Measurements from ENCODE around the gene RAF1.

The RAF1 gene

DNA sequence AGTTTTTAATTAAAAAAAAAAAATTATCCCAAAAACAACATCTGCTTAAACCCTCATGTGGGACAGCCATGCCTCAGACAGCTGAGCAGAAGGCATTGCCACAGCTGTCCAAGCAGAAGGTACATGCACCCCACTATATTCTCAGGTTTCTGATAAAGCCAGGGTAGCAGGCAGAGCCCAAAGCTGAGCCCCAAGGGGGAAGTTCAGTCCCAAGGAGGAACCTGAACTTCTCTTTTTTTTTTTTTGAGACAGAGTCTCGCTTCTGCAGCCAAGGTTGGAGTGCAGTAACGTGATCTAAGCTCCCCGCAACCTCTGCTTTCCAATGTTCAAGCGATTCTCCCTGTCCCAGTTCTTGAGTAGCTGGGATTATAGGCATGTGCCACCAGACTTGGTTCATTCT lies 73.8 kb downstream of the RAF1 start:
- DNase-seq, result no peak

DNA sequence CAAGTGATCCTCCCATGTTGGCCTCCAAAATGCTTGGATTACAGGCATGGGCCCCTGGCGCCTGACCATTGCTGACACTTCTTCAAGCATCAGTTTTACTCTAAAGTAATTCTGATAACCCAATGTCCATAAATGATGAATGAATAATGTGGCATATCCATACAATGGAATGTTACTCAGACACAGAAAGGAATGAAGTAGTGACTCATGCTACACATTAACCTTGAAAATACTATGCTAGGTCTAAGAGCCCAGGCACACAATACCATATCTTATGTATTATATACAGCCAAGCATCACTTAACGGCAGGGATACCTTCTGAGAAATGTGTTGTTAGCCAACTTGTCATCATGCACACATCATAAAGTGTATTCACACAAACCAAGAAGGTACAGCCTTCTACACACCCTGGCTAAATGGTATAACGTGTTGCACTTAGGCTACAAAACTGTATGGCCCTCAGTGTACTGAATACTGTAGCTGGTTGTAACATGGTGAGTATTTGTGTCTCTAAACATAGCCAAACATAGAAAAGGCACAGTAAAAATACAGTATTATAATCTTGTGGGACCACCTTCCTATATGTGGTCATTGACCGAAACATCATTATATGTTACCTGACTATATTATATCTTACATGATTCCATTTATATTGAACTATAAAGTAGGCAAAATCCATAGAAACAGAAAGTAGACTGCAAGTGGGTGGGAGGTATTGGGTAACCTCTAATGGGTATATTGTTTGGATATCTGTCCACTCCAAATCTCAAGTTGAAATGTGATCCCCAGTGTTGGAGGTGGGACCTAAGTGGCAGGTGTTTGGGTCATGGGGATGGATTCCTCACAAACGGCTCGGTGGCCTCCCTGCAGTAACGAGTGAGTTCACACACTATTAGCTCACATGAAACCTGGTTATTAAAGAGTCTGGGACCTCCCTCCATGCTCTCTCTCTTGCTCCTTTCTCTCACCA lies 75.6 kb downstream of the RAF1 start:
- DNase-seq, result no peak

DNA sequence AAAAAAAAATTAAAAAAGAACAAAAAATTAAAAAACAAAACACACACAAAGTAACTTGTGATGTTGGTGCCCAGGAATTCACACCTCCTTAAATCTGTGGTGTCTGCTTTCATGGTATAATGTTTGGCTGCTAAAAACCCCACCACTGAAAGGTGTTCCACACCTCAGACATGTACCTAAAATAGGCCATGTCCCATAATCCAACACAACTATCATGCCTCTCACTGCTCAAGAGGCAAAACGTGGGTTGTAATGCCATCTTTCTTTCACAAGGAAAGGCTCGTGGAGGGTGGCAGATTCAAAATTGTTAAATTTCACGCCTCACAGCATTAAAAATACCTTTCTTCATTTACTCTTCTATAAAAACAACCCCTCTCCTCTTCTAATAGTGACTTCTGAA lies 77.5 kb downstream of the RAF1 start:
- DNase-seq, result peak in 1 of 5 experiments; percentile 17

DNA sequence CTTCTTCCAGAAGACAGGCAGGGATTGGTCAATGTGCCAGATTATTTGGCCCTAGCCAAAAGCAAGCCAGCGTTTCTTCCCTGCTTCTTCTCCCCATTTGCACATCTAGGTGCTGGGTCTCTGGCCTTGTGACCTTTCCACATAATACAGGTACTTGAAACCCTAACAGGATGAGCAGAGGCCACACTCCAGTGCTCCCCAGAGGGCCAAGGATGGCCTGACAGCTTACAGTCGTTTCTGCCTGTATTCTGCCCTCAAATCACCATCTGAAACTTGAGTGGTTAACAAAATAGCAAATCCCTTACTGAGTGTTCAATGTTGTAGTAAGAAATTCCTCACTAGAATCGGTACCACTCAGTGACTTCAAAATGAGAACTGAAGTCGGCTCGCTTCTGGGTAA lies 77.9 kb downstream of the RAF1 start:
- DNase-seq, result no peak

DNA sequence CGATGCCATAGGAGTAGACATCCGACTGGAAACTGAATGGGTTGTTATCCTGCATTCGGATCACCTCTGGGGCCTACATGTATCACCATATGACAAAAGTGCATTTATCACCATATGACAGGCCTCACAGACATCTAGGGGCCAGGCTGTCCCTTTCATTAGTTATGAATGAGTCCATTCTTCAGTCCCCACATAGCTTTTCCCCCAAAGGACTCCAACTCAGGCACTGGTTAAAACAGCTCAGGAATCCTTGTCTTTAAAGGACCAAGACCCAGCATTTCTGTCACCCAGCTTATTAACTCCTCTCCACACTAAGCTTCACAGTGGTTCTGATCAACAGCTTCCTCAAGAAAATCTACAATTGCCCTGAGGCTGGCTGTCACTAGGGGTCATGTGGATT lies 78.7 kb downstream of the RAF1 start:
- DNase-seq, result no peak

DNA sequence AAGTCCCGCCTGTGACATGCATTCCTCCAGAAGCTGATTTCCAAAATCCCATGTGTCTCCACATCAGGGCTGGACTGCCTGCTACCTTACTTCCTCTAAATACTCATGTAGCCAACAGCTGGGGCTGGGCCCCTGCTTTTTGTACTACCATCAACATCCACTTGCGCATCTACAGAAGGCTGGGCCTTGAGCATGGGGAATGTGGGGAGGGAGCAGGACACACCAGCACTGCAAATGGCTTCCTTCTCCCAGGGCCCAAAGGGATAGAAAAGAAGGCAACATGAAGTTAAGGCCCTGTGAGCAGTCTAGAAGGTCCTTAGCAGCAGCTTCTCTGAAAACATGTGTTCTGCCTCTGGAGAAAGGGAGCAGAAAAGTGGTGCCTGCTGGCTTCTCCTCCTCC lies 79.8 kb downstream of the RAF1 start:
- no peak for DNase-seq

DNA sequence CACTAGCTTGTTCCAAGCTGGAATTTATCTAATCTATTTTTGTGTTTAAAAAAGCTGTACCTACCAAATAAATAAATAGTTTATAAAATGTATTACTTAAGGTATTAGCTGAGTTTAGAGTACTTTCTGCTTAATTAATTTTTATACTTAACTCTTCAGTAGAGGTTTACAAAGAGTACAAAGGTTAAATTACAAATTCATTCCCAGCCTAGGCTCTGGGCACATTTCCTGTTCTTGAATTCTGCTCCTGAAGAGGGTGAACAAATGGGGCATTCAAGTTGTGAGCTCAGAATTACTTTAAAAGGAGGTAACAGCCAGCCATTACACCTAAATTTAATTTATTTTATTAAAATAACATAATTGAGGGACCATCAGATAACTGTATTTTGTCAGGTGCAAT lies 80.6 kb downstream of the RAF1 start:
- no peak for DNase-seq

DNA sequence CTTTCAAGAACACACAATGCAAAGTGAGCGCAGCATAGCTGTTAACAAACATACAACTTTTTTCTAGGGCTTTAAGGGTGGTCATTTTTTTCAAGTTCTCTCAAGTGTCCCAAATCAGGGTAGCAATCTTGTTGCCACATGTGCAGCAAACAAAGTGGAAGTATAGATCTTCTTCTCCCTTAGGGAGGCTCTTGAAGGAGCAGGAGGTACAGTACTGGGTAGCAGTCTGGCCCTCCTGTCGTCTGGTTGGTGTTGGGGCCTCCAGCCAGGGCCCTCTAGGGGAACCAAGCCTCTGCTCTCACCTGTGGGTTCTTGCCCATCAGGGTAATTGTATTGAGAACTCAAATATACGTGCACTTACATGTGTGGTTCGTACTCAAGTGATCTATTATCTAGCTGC lies 81.2 kb downstream of the RAF1 start:
- DNase-seq, result no peak

DNA sequence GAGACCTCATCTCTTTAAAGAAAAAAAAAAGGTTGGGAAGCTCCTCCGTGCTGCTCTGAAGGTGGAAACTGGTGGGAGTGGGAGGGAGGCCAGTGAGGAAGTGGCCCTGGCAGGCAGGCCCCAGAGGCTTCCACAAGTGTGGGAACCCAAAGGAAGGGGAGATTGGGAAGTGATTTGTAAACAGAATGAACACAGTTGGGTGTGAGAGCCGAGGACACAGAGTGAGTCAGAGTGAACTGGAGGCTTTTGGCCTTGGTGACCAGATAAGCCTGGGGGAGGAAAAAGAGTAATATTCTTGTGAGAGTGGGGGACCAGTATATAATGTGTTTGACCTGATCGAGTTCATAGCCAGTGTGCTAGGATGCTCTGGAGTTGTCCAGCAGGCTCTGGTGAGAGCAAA lies 84.0 kb downstream of the RAF1 start:
- no peak for DNase-seq

DNA sequence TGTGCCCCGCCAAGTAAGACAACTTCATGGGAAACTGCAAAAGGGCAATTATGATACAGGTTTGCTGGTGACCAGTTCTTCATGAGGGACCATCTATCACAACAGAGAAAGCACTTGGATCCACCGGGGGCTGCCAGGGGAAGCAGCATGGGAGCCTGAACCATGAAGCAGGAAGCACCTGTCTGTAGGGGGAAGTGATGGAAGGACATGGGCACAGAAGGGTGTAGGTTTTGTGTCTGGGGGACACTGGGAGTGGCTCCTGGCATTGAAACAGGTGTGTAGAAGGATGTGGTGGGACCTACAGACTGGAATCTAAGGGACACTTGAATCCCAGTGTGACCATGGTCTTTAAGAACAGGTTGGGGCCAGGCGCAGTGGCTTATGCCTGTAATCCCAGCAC lies 84.5 kb downstream of the RAF1 start:
- no peak for DNase-seq

DNA sequence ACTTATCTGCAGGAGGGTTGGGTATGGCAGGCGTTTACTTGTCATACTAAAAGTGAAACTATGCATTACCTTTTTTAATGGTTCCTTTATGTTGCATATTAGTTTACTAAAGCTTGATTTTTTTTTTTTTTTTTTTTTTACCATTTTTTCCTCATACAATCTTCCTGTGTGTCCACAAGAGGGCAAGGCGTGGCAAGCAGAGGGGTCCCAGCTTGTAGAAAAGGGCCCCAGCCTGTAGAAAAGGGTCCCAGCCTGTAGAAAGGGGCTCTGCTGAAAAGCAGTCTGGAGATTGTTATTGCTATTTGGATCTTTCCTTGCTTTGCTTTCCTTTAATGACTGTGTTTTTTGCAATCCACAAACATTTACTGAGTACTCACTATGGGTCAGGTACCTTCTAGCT lies 85.2 kb downstream of the RAF1 start:
- peak in 1 of 5 experiments; percentile 43 for DNase-seq

DNA sequence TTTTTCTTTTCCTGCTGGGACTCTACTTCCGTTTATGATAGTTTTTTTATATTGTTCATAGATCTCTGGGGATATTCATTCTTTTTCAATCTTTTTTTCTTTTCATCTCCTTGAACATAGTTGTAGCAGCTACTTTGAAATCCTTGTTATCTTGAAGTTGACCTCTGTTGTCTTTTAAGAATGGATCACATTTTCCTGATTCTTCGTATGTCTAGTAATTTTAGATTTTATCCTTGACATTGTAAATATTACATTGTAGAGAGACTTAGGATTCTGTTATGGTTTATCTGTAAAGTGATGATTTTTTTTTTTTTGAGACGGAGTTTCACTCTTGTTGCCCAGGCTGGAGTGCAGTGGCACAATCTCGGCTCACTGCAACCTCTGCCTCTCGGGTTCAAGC lies 86.5 kb downstream of the RAF1 start:
- DNase-seq, result no peak

DNA sequence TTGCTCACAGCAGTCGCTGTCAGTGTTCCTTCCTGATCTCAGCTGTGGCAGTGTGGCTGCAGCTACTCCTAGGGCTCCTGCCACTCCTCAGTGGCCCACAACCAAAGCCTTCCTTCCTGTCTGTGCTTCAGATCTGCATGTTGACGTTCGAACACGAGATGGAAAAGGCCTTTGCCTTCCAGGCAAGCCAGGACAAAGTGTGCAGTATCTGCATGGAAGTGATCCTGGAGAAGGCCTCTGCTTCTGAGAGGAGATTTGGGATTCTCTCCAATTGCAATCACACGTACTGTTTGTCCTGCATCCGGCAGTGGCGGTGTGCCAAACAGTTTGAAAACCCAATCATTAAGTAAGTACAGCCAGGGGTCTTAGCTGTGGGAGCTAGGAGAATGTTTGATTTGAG lies 89.3 kb downstream of the RAF1 start:
- no peak for DNase-seq

DNA sequence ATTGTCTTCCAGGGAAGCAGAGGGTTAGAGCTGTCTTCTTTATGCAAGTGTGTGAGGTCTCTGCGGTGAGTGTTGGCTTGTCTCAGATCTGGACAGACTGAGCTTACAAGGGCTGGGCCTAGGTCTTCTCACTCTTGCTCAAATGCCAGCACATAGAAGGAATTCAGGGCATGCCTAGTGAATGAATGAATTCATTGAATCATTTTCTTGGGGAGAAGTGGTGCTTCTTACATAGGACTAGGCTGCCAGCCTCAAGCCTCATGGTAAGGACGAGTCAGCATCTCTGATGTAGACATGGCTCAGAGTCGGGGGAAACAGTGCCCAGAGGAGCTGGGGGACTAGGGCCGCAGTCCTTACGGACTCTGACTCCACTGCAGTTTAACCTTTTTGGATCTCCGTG lies 89.8 kb downstream of the RAF1 start:
- DNase-seq, result no peak

DNA sequence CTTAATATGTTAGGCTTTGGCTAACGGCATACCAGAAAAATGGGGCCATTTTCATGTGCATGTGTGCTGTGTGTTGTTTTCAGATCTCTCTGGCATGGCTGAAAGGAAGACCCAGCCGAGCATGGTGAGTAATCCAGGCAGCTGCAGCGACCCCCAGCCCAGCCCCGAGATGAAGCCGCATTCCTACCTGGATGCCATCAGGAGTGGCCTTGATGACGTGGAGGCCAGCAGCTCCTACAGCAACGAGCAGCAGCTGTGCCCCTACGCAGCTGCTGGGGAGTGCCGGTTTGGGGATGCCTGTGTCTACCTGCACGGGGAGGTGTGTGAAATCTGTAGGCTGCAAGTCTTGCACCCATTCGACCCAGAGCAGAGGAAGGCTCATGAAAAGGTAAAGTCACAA lies 91.9 kb downstream of the RAF1 start:
- DNase-seq, result no peak

DNA sequence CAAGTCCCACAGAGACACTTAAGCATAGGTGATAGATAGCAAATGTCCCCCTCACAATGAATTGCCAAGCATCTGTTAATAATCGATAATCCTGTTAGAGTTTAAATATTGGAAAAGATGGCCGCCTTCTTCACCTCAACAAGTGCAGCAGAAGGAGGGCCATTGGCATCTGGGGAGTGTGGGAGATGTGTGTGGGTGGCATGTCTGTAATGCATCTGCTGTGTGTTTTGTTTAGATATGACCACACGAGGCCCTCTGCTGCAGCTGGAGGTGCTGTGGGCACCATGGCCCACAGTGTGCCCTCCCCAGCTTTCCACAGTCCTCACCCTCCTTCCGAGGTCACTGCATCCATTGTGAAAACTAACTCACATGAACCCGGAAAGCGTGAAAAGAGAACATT lies 94.1 kb downstream of the RAF1 start:
- no peak for DNase-seq

DNA sequence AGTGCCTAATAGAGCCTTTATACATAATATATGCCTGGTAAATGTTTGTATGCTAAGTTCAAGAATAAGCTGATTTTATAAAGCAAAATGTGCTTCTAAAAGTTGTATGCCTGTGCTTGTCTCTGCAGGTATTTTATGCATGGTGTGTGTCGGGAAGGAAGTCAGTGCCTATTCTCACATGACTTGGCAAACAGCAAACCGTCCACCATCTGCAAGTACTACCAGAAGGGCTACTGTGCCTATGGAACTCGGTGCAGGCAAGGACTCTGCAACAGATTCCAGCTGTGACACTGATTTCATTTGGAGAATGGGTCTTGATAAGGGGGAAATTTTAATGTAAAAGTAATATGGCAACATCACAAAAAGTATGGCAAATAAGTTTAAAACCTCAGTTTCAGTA lies 95.2 kb downstream of the RAF1 start:
- DNase-seq, result no peak

DNA sequence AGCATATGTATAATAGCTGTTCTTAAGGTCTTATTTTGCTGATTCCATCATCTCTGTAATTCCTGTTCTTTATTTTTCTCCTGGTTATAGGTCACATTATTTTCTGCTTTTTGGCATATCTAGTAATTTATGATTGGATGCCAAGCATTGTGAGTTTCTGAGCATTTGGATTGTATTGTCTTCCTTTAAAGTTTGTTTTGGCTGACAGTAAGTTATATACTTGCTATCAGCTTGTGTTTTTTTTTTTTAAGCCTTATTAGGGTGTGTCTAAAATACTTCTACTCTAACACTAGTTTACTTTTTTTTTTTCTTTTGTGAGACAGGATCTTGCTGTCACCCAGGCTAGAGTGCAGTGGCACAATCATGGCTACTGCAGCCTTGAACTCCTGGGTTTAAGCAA lies 96.9 kb downstream of the RAF1 start:
- no peak for DNase-seq

DNA sequence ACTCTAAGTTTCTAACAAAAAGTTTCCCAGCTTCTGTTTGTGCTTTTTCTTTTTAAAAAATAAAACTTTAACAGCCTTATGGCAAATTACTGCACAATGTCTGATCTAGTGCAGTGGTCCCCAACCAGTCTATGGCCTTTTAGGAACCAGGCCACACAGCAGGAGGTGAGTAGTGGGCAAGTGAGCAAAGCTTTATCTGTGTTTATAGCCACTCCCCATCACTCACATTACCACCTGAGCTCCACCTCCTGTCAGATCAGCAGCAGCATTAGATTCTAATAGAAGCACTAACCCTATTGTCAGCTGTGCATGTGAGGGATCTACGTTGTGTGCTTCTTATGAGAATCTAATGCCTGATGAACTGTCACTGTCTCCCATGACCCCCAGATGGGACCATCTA lies 101.5 kb downstream of the RAF1 start:
- DNase-seq, result no peak

DNA sequence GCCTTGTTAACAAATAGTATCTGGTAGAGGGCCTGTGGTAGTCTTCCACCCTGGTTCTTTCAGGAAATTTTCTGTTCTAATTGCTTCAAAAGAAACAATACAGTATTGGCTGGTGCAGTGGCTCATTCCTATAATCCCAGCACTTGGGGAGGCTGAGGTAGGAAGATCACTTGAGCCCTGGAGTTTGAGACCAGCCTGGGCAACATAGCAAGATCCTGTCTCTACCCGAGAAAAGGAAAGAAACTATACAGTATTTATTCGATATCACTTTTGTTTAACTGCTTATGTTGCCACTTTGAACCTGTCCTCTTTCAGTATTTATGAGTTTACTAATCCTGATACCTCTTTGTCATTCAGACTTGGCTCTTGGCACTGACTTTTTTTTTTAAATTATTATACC lies 102.5 kb downstream of the RAF1 start:
- no peak for DNase-seq

DNA sequence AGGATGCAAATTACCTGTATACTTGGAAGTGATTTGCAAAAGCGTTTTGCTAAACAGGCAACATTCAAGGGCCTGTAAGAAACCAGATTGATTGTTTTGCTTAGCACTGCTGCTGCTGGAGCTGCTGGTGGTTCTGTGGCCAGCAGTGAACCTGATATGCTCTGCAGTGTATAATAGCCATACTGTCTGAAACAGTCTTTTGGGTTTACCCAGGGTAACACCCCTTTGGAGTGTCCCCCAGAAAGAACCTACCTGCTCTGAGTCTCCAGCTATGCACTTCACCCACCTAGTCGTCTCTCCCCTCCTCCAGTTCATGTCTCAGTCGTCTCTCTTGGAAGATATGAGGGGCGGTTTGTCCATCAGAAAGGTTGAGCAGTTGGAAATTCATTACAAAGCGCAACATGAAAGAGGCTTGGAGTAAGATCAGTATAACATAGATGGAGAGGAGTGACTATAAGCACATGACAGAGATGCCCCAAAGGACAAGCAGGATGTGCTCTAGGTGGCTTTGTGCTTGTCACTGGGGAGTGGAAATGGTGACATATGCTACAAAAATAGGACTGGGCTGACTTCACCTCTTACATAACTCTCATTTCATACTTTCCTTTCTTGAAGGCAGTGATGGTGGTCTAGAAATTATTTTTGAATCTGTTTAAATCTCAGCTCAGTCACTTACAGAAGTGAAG lies 103.3 kb downstream of the RAF1 start:
- peak in 1 of 5 experiments; percentile 58 for DNase-seq

DNA sequence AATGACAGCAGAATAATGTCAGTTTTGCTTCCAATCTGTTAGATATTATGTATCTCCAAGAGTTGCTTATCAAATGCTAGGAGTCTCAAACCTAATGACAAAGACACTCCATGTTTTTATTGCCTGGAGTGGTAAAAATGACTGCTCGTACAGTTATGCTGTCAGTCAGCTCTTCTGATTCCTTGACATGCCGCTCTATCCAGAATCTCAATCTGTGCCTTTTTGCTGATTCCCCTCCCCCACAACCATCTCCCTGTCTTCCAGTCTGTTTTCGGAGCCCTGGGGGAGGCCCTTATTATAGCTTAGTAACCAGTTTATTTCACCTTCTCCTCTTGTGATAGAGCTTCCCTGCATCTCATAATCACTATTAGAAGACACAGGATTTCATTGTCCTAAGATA lies 104.4 kb downstream of the RAF1 start:
- DNase-seq, result no peak

DNA sequence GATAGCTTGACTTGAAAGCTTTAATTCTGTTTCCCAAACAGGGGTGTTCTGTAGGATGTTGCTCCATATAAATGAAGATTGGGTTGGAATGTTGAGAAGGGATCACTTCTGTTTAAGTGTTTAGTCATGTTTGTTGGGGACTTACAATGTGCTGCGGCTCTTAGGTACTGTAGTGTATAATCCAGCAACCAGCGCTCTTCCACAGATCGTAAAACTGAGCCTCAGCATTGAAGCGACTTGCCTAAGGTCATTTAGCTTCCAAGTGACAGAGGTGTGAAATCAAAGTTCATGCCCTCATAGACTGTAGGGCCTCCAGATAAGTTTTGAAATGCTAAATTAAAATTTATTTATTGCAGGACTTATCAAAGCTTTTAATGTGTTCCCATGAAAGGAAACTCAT lies 105.2 kb downstream of the RAF1 start:
- no peak for DNase-seq

DNA sequence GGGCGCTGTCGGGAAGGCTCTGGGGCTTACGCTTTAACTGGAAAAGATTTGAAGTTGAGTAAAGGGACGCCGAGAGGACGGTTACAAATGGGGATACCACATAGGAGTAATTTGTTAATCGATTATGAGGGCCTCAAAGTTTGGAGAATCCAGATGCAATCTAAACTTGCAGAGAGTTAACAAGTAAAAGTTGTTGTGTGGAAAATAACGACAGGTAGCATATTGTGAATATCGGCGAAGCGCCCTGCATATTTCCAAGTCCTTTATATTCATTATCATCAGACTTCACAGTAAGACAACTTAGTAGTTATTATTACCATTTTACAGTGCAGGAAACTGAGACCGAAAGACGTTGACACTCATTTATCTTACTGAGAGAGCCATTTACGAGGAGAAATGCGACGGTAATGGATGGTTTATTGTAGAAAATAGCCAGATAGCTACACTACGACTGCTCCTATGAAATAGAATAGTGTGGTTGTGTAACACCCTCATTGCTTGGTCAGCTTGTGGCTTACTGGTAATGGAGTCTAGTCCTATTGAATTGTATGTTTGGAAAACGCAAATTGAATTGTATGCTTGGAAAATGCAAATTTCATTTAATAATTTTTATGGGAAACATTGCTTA lies 106.3 kb downstream of the RAF1 start:
- DNase-seq, result peak in 1 of 5 experiments; percentile 11

Measured in T-helper 2 cell (primary cell).